ENCODE measurements around the gene TMEM18.

The TMEM18 gene

DNA sequence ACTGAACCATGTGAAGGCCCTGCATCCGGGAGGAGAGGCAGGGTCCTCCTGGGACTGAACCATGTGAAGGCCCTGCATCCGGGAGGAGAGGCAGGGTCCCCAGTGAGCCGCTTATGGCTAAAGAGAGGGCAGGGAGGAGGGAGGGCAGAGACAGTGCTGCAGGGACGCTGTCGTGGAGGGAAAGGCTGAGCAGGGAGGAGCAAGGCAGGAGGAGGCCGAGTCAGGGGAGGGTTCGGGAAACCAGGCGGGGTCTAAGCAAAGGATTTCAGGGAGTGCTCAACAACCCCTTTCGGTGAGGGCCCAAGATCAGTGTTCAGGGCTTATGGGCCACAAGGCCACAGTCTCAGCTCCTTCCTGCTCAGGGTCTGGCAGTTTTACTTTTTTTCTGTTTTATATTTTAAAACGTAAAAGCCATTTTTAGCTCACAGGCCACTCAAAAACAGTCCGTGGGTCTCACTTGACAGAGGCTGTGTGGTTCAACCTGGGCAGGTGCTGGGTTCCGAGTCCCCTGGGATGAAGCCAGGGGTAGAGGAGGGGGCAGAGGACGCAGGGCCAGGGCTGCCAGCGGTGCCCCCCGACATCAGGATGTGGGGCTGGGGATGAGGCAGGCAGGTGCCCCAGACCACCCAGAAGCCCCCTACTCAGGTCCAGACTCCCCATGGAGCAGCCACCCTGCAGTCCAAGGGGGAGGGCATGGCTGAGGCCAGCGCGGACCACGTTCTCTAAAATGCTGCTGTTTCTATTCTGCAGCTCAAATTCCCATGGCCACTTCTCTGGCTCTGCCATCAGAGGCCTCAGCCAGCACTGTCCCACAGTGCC lies 5.2 kb downstream of the TMEM18 start:
- DNase-seq: no peak

GRCh38 chr2:671072-671471 lies 6.1 kb downstream of the TMEM18 start:
- no peak for DNase-seq

- DNase-seq: no peak
Measured at GRCh38 chr2:670637-671036, 6.6 kb downstream of the TMEM18 start.

DNA sequence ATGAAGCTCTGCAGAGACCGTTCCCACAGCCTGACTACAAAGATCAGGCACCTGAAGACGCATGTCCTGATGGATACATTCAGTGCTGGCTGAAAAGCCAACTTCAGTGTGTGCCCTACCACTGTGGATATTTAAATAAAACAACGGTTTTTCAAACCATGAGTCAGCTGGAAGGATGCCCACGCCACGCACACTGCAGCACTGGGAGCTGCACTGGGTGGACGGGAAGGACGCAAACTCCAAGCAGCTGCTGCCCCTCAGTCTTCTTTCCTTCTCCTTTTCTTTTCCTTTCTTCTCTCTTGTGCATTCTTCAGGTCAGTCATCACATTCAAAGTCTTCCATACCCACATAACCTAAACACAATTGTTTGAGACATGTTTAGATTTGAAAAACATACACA lies 7.9 kb downstream of the TMEM18 start:
- DNase-seq: no peak

DNA sequence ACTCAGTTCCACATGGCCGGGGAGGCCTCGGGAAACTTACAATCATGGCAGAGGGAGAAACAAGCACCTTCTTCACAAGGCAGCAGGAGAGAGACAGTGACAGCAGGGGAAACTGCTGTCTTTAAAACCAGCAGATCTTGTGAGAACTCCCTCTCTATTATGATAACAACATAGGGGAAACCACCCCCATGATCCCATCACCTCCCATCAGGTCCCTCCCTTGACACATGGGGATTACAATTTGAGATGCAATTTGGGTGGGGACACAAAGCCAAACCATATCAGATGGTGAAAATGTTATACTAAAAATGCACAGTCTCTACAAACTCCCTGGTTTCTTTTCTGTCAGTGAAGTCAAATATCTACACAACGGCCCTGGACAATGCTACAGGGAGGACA lies 9.2 kb downstream of the TMEM18 start:
- DNase-seq: no peak

DNA sequence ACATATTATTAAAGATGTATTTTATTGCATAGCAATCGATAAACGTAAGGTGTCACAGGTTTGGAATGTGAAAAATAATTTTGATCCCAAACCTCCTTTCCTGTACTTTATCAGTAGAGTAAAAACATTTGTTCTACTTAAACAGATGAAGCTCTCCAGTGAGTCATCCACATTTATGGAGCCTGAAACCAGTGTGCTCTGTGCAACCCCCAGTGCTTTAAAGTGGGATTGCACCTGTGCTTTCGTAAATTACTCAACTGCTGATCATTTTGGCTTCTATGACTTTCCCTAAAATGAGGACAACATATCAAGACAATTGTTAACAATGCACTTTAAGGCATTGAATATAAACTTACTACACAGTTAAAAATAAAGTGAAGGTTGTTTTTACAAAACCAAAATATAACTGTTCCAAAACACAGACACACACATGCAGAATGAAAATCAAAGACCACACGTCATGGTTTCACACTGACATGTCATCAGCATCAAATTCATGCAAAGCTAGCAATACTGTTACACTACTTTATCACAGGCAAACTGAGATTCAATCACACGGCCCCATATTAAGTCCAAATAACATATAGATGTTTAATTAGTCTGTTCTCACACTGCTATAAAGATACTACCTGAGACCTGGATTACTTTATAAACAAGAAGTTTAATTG lies 9.7 kb downstream of the TMEM18 start:
- peak; percentile 10 for DNase-seq

- no peak for DNase-seq
Measured at GRCh38 chr2:666441-666840, 10.8 kb downstream of the TMEM18 start.

DNA sequence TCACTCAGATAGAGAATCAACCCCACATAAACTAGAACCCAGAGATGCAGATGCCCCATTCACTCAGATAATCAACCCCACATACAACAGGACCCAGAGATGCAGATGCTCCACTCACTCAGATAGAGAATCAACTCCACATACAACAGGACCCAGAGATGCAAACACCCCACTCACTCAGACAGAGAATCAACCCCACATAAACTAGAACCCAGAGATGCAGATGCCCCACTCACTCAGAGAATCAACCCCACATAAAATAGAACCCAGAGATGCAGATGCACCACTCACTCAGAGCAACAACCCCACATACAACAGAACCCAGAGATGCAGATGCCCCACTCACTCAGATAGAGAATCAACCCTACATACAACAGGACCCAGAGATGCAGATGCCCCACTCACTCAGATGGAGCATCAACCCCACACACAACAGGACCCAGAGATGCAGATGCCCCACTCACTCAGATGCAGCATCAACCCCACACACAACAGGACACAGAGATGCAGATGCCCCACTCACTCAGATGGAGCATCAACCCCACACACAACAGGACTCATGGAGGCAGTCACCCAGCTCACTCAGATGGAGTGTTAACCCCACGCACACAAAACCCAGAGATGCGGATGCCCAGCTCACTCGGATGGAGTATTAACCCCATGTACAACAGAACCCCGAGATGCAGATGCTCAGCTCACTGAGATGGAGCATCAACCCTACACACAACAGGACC lies 11.7 kb downstream of the TMEM18 start:
- no peak for DNase-seq

GRCh38 chr2:664063-664462 lies 13.1 kb downstream of the TMEM18 start:
- no peak for DNase-seq

- DNase-seq: no peak
Measured at GRCh38 chr2:663221-663620, 14.0 kb downstream of the TMEM18 start.

GRCh38 chr2:661360-661635 lies 15.9 kb downstream of the TMEM18 start:
- DNase-seq: no peak

- no peak for DNase-seq
Measured at GRCh38 chr2:660586-661359, 16.4 kb downstream of the TMEM18 start.

GRCh38 chr2:660029-660428 lies 17.2 kb downstream of the TMEM18 start:
- no peak for DNase-seq

GRCh38 chr2:658426-658825 lies 18.8 kb downstream of the TMEM18 start:
- no peak for DNase-seq

DNA sequence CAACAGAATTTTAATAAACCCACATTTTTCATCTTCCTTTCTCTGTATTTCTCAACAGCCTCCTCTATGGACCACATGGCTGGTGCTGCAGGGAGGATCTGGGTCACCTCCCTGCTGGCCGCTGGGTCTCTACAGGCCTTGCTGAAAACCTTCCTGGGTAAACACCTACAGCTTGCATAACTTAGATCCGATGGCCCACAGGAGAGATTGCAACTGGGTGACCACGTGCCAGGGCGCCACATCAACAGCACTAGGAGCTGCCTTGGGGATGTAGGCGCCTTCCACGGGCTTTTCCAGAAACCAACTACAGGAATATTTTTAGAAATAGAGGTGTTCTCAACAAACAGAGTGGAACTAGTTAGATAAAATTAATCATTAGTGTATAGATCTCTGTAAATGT lies 19.4 kb downstream of the TMEM18 start:
- DNase-seq: no peak

- no peak for DNase-seq
Measured at GRCh38 chr2:656676-657075, 20.5 kb downstream of the TMEM18 start.

DNA sequence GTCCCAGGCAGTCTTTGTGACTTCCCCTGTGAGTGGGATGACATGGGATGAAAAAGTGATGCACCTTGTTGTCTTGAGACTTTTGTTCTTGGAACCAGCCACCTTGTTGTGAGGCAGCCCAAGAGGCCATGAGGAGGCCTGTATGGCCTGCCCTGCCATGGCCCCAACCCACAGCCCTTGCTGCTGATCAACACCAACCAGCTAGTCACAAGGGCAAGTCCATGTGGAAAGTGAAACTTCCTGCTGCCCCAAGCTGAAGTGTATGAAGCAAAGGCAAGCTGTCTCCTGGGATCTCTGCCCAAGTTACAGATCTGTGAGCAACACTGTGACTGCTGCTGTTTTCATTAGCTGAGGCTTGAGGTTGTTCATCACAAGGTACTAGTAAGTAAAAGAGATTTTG lies 21.6 kb downstream of the TMEM18 start:
- no peak for DNase-seq

GRCh38 chr2:654896-655295 lies 22.3 kb downstream of the TMEM18 start:
- no peak for DNase-seq

DNA sequence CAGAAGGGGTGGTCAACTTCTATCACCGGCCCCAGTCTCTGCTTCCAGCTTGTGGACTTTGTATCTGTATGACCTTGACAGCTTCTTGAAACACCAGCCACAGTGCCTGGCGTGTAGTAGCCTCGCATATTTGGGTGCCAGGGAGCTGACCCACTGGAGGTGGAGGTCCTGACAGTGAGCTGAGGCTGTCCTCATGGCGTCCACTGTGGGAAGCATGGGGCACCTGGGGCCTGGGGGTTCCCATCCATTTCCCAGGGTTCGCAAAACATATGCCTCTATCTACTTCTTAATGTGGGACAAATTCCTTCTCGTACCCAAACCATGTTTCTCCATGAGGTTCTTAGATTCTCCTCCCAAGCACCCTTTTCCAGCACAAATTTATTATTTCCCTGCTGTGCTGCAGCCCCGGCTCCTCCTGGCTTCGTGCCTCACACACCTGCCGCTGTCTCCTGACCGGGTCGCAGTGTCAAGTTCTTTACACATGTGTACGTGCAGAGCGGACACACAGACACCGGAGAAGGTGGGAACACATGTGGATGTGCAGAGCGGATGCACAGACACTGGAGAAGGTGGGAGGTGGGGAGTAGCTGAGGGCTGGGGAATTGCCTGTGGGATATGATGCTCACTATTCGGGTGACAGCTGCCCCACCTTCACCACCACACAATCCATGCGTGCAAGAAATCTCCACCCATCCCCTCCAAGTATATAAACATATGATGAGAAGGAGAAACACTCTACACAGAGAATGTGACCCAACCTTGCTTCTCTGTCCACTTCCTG lies 23.4 kb downstream of the TMEM18 start:
- no peak for DNase-seq

GRCh38 chr2:652881-653480 lies 24.2 kb downstream of the TMEM18 start:
- no peak for DNase-seq

GRCh38 chr2:651951-652373 lies 25.2 kb downstream of the TMEM18 start:
- DNase-seq: no peak
